ENCODE results near the gene SMIM21.

The SMIM21 gene

DNA sequence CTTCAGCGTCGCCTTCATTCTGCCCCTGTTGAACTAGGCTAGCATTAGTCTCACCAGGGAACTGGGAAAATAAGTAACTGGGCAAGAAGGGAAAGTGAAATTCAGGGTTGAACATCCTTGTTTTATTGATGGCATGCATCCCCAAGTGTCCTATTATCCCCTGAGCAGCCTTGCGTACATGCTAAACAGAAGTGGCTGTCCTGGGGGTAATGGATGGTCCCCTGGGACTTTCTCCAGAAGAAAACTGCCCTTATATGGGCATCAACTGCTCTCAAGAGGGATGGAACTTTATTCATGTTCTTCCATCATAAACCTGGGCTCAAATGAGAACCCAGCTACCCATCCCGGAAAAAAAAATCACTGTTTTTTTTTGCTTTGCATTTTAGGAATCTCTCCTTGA is 11.8 kb upstream of the SMIM21 start:
- Histone ChIP-seq H3K36me3 (ENCODE audit: insufficient read depth) (no peaks in the 10 kb centered on the region), H3K4me3 (IDR thresholded peaks at IDR 0.05; ENCODE audit: insufficient read depth, low read depth, low read length) (no peak overlapping the region), H3K4me2 (no peak overlapping the region), H3K27me3 (ENCODE audit: insufficient read depth, low read depth) (no peaks in the 10 kb centered on the region), H3K4me1 (ENCODE audit: low read depth, poor library complexity, severe bottlenecking) (no peaks in the 10 kb centered on the region), H2AFZ (ENCODE audit: low read depth) (no peak overlapping the region), H3K9ac (no peak overlapping the region), H3K27ac (no peak overlapping the region), H4K20me1 (ENCODE audit: insufficient read depth) (no peaks in the 10 kb centered on the region), H3K79me2 (ENCODE audit: insufficient read depth, low read depth) (no peaks in the 10 kb centered on the region)
- TF ChIP-seq, protein P1, sequence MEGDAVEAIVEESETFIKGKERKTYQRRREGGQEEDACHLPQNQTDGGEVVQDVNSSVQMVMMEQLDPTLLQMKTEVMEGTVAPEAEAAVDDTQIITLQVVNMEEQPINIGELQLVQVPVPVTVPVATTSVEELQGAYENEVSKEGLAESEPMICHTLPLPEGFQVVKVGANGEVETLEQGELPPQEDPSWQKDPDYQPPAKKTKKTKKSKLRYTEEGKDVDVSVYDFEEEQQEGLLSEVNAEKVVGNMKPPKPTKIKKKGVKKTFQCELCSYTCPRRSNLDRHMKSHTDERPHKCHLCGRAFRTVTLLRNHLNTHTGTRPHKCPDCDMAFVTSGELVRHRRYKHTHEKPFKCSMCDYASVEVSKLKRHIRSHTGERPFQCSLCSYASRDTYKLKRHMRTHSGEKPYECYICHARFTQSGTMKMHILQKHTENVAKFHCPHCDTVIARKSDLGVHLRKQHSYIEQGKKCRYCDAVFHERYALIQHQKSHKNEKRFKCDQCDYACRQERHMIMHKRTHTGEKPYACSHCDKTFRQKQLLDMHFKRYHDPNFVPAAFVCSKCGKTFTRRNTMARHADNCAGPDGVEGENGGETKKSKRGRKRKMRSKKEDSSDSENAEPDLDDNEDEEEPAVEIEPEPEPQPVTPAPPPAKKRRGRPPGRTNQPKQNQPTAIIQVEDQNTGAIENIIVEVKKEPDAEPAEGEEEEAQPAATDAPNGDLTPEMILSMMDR (conservative IDR thresholded peaks at IDR 0.05; ENCODE audit: low read depth, low read length) = no peak

DNA sequence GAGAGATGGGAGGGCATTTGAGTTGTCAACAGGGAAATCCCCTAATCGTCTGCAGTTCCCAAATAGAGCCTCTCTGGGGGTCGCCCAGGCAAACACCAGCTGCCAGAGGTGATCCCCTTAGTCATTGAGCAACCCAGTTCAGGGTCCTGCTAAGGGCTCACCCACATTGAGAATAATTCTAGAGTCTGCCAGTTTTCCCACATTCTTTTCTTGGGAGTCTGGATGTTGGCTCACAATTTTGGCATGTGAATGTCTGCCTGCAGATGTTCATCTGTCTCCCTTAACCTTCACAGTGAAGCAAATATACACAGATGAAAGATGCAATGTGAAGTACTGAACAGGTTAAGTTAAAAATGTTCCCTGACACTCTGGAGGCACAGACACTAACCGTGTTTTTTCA is 11.4 kb upstream of the SMIM21 start:
- Histone ChIP-seq H4K20me1 (ENCODE audit: insufficient read depth) (no peaks in the 10 kb centered on the region), H3K4me2 (no peak overlapping the region), H3K36me3 (ENCODE audit: insufficient read depth) (no peaks in the 10 kb centered on the region), H3K27ac (no peak overlapping the region), H3K4me1 (ENCODE audit: low read depth, poor library complexity, severe bottlenecking) (no peaks in the 10 kb centered on the region), H3K79me2 (ENCODE audit: insufficient read depth, low read depth) (no peaks in the 10 kb centered on the region), H3K4me3 (IDR thresholded peaks at IDR 0.05; ENCODE audit: insufficient read depth, low read depth, low read length) (no peak overlapping the region), H2AFZ (ENCODE audit: low read depth) (no peak overlapping the region), H3K9ac (no peak overlapping the region), H3K27me3 (ENCODE audit: insufficient read depth, low read depth) (no peaks in the 10 kb centered on the region)
- TF ChIP-seq, protein P1 (conservative IDR thresholded peaks at IDR 0.05; ENCODE audit: low read depth, low read length) = no peak

DNA sequence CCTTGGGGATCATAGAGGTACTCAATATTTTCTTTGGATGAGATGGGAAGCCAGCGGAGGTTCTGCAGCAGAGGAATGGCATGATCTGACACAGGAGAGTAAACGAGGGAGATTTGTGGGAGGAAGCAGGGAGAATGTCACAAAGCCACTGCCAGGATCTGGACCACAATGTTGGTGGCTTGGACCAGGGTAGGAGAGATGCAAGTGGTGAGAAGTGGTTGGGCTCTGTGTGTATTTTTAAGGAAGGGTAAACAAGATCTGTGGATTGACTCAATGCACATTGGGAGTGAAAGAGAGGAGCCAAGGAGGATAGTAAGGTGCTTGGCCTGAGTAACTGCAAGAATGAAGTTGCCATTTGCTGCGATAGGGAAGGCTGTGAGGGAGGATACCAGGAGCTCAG is 10.5 kb upstream of the SMIM21 start:
- H2AFZ ChIP-seq (ENCODE audit: low read depth) = no peak overlapping the region
- no peak overlapping the region for H3K4me3 ChIP-seq (IDR thresholded peaks at IDR 0.05; ENCODE audit: insufficient read depth, low read depth, low read length)
- no peaks in the 10 kb centered on the region for H3K36me3 ChIP-seq (ENCODE audit: insufficient read depth)
- H3K4me2 ChIP-seq = no peak overlapping the region
- H3K79me2 ChIP-seq (ENCODE audit: insufficient read depth, low read depth) = no peaks in the 10 kb centered on the region
- no peaks in the 10 kb centered on the region for H3K27me3 ChIP-seq (ENCODE audit: insufficient read depth, low read depth)
- no peak overlapping the region for H3K9ac ChIP-seq
- H4K20me1 ChIP-seq (ENCODE audit: insufficient read depth) = no peaks in the 10 kb centered on the region
- H3K27ac ChIP-seq = no peak overlapping the region
- TF ChIP-seq, protein P1 (conservative IDR thresholded peaks at IDR 0.05; ENCODE audit: low read depth, low read length) = no peak
- H3K4me1 ChIP-seq (ENCODE audit: low read depth, poor library complexity, severe bottlenecking) = no peaks in the 10 kb centered on the region

DNA sequence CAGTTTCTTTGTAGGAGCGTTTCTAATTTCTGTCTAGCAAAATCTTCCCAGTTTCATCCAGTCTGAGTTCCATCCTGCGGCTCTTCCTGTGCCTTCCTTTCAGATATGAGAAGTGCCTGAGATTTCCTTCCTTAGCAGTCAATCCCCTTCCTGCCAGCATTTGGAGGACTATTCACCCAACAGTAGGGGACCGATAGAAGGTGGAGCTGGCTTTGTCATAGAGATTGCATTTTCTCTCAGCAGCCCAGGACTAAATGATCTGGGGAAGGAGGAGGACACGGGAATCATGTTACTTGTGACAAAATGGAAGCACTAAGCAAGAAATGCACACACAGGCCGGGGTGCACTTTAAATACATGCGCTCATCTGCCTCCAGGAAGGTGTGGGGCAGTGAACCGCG is 5.6 kb upstream of the SMIM21 start:
- H3K4me3 ChIP-seq (IDR thresholded peaks at IDR 0.05; ENCODE audit: insufficient read depth, low read depth, low read length) = no peak overlapping the region
- no peak overlapping the region for H2AFZ ChIP-seq (ENCODE audit: low read depth)
- H3K79me2 ChIP-seq (ENCODE audit: insufficient read depth, low read depth) = no peaks in the 10 kb centered on the region
- no peaks in the 10 kb centered on the region for H3K36me3 ChIP-seq (ENCODE audit: insufficient read depth)
- no peaks in the 10 kb centered on the region for H4K20me1 ChIP-seq (ENCODE audit: insufficient read depth)
- H3K27me3 ChIP-seq (ENCODE audit: insufficient read depth, low read depth) = no peaks in the 10 kb centered on the region
- no peak overlapping the region for H3K9ac ChIP-seq
- no peak overlapping the region for H3K4me2 ChIP-seq
- TF ChIP-seq, protein P1 (conservative IDR thresholded peaks at IDR 0.05; ENCODE audit: low read depth, low read length) = no peak
- H3K4me1 ChIP-seq (ENCODE audit: low read depth, poor library complexity, severe bottlenecking) = no peaks in the 10 kb centered on the region
- H3K27ac ChIP-seq = no peak overlapping the region

DNA sequence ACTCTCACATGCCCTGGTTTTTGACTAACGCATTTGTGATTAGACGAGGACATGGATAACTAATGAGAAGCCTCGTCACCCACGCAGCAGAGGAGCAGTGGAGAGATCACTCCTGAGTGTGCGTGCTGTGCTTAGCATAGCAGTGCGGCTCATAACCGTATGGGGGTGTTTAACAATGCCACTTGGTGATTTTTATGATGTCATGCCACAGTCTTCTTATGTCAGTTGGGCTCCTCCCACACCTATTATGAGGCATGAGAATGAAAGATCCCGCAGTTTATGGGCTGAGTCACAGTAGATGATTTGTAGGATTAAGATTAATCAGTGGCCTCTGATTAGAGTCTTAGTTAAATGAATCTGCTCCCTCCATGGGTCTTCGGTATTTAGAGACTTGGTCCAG is 2.5 kb upstream of the SMIM21 start:
- Histone ChIP-seq H3K27me3 (ENCODE audit: insufficient read depth, low read depth) (no peaks in the 10 kb centered on the region), H3K27ac (no peak overlapping the region), H3K9ac (no peak overlapping the region), H2AFZ (ENCODE audit: low read depth) (no peak overlapping the region), H3K4me2 (no peak overlapping the region), H3K79me2 (ENCODE audit: insufficient read depth, low read depth) (no peaks in the 10 kb centered on the region), H3K4me1 (ENCODE audit: low read depth, poor library complexity, severe bottlenecking) (no peaks in the 10 kb centered on the region), H3K36me3 (ENCODE audit: insufficient read depth) (no peaks in the 10 kb centered on the region), H3K4me3 (IDR thresholded peaks at IDR 0.05; ENCODE audit: insufficient read depth, low read depth, low read length) (no peak overlapping the region), H4K20me1 (ENCODE audit: insufficient read depth) (no peaks in the 10 kb centered on the region)
- TF ChIP-seq, protein P1 (conservative IDR thresholded peaks at IDR 0.05; ENCODE audit: low read depth, low read length) = no peak
